GM12873 (cell line): Measurements from ENCODE around the gene MAGEB3.
A peak's percentile ranks its signal among the peaks of the same experiment; 100 is the strongest.

Source experiments
- CTCF ChIP-seq: IDR thresholded peaks from 2 replicates; pipeline ENCODE4 v1.5.1; 2012; ENCODE audit warnings: low read depth, mild to moderate bottlenecking, moderate library complexity, low read length, control low read depth; ENCODE audit not compliant: insufficient read depth; ENCODE audit errors: missing control alignments

Gene MAGEB3

GRCh38 chrX:30230395-30230794, at the start of gene MAGEB3:
MAGEB3 (plus strand) TSS chrX:30230657; CDS start chrX:30235925, 5,268 bp downstream.
- TF ChIP-seq CTCF = no peak

DNA sequence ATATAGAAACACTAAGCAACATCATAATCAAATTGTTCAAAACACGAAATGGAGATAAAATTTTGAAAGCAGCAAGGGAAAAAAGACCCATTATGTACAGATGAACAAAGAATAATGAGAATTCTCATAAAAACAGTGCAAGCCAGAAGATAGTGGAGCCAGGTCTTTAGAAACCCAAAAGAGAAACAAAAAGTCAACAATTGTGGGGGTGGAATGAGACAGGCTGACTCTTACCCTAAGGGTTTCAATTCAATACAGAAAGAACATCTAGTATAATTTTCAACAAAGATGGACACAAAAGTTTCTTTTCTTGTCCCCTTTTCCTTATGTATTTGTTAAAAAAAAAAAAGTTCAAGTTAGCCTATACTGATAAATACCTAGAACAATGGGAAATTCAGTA, 49.1 kb upstream of the MAGEB3 start:
- no peak for TF ChIP-seq CTCF

- TF ChIP-seq CTCF = no peak
Observed at GRCh38 chrX:30183554-30183953, 46.9 kb upstream of the MAGEB3 start.

- no peak for TF ChIP-seq CTCF
Observed at GRCh38 chrX:30190426-30190825, 40.0 kb upstream of the MAGEB3 start.

DNA sequence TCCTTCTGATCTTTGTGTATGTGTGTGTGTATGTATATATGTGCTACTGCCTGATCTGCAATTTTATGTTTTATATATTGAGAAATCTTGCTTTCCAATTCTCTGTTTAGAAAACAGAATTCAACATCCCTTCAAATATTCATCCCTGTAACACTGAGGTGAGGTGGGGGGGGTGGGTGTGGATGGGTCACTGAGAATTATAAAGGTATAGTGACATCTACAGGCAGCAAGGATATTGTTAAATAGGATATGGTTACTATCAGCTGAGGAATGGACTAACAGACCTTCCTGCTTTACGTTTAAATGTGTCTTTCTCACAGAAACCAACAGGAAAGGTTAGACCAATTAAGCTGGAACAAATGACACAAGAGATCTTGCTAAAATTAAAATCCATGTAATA, 34.1 kb upstream of the MAGEB3 start:
- peak; percentile 11 for TF ChIP-seq CTCF

- TF ChIP-seq CTCF = no peak
Observed at GRCh38 chrX:30212172-30212571, 18.3 kb upstream of the MAGEB3 start.

DNA sequence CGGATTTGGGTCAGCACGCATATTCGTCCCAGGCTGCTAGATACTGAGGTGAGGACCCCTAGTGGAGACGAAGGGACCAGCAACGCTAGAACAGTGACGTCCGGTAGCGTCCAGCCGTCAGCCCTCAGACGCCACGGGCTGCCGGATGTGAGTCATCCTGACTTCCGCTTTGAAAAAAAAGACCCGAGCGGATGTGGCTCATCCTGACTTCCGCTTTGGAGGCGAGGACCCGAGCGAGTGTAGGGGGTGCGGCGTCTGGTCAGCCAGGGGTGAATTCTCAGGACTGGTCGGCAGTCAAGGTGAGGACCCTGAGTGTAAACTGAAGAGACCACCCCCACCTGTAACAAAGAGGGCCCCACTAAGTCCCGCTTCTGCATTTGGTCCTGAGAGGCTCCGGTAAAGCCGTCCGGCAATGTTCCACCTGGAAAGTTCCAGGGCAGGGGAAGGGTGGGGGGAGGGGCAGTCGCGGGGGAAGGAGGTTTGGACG, 15.1 kb upstream of the MAGEB3 start, which contains the start of gene MAGEB2:
Gene MAGEB2, plus strand, starts transcription at position 207 of the 487 bp plus-strand sequence. CDS start 3,018 bp downstream, outside the sequence.
- peak; percentile 29 for TF ChIP-seq CTCF
